GM23338 (cell line): Measurements from ENCODE around the gene KXD1.

Experiments used
- EZH2 ChIP-seq: fragments of 200-600 bp; sonication (generic); IDR thresholded peaks from one replicate; pipeline ENCODE4 v1.8.0; 2017; ENCODE audit warnings: antibody characterized with exemption, mild to moderate bottlenecking, low read depth; ENCODE audit not compliant: unreplicated experiment
- JUNB ChIP-seq: IDR thresholded peaks from one replicate; pipeline ENCODE4 v1.6.1; 2016; ENCODE audit warnings: antibody characterized with exemption; ENCODE audit not compliant: unreplicated experiment
- POLR2AphosphoS5 ChIP-seq: IDR thresholded peaks from 2 replicates; pipeline ENCODE4 v1.6.1; 2016; ENCODE audit warnings: antibody characterized with exemption, low read depth
- ZNF331 ChIP-seq: fragments of 250-450 bp; sonication (Bioruptor Pico); IDR thresholded peaks from 2 replicates; pipeline ENCODE4 v1.5.0; 2020; ENCODE audit warnings: low read depth, mild to moderate bottlenecking, moderate library complexity
- TF ChIP-seq, protein P1 (sequence below), 2 experiments: fragments of 200-600 bp in 1 of 2; sonication (generic) in 1 of 2; conservative IDR thresholded peaks; 2 replicates each; pipeline versions ENCODE4 v1.5.1 to v1.6.1; 2016 to 2017; ENCODE audit warnings: antibody characterized with exemption in 2 of 2, low read depth in 2 of 2, mild to moderate bottlenecking in 2 of 2, moderate library complexity in 1 of 2

DNA sequence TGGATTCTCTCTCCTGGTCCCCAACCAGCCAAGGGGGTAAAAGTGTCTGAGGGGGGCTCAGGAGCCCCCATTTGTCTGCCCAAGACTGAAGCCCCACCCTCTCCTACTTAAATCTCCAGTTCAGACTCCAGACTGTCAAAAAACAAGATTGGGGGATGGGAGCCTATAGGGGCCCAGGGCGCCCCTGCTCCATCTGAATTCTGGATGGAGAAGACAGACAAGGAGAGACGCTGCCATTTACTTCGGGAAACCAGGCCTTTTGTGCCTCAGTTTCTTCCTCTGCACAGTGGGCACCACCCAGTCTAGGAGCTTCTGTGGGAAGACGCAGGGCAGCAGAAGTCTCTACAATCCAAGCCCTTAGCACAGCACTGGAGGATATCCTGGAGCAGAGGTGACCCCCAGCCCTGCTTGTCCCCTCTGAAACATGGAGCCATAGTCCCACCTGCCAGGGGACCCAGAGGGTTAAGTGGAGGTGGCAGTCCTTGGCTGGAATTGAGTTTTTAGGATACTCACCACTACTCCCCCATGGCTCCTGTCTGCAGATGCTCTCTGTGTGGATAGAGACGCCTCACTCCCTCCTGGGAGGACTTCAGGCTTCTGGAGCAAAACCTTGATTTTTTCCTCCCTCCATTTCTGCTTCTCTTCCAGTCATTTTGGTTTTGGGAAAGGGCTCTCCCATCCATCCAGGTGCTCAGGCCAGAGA, 50.6 kb downstream of the KXD1 start:
- TF ChIP-seq POLR2AphosphoS5 (no peak), EZH2 (peak; percentile 33), JUNB (no peak), ZNF331 (no peak)
- TF ChIP-seq, protein P1, sequence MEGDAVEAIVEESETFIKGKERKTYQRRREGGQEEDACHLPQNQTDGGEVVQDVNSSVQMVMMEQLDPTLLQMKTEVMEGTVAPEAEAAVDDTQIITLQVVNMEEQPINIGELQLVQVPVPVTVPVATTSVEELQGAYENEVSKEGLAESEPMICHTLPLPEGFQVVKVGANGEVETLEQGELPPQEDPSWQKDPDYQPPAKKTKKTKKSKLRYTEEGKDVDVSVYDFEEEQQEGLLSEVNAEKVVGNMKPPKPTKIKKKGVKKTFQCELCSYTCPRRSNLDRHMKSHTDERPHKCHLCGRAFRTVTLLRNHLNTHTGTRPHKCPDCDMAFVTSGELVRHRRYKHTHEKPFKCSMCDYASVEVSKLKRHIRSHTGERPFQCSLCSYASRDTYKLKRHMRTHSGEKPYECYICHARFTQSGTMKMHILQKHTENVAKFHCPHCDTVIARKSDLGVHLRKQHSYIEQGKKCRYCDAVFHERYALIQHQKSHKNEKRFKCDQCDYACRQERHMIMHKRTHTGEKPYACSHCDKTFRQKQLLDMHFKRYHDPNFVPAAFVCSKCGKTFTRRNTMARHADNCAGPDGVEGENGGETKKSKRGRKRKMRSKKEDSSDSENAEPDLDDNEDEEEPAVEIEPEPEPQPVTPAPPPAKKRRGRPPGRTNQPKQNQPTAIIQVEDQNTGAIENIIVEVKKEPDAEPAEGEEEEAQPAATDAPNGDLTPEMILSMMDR (conservative IDR thresholded peaks at IDR 0.05; ENCODE audit: low read depth in 2 of 2), result no peak
